Adrenal gland (tissue), 5 donors: Measurements from ENCODE around the gene MLKL.

Experiments used
- POLR2A ChIP-seq, 2 donors: fragments of 450-650 bp; IDR thresholded peaks; one replicate each; pipeline ENCODE4 v1.6.1; 2017; ENCODE audit warnings: antibody characterized with exemption in 2 of 2, mild to moderate bottlenecking in 2 of 2, moderate library complexity in 1 of 2
- TF ChIP-seq, protein P1 (sequence below), 6 experiments: fragments of 450-650 bp in 4 of 6; fragments of 200-600 bp in 2 of 6; sonication (generic) in 1 of 6; IDR thresholded peaks; 1 replicate in 5 of 6; 2 replicates in 1 of 6; pipeline versions ENCODE4 v1.5.1 to v1.8.0; 2016 to 2021; ENCODE audit warnings: antibody characterized with exemption in 6 of 6, mild to moderate bottlenecking in 2 of 6, moderate library complexity in 1 of 6
- donor health status: DM: no; HTN: no; CAD: no.

DNA sequence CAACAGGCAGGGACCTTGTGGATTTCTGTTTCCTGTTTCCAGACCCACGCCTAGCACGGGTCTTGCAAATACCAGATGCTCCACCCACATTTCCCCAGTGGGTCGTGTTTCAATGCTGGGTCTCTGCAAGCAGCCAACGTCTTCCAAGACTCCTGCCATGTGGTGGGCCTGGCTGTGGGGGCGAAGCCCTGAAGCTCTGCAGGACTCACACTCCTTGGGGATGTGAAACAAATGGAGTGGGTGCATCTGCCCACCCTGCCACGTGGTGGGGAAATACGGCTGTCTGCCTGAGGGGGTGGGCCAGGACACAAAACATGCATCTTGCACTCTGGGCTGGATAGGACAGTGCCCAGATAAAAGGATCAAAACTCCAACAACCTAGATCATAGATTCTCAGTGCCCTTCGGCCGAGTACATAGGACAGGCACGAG lies 41.4 kb upstream of the MLKL start:
- TF ChIP-seq, protein P1, sequence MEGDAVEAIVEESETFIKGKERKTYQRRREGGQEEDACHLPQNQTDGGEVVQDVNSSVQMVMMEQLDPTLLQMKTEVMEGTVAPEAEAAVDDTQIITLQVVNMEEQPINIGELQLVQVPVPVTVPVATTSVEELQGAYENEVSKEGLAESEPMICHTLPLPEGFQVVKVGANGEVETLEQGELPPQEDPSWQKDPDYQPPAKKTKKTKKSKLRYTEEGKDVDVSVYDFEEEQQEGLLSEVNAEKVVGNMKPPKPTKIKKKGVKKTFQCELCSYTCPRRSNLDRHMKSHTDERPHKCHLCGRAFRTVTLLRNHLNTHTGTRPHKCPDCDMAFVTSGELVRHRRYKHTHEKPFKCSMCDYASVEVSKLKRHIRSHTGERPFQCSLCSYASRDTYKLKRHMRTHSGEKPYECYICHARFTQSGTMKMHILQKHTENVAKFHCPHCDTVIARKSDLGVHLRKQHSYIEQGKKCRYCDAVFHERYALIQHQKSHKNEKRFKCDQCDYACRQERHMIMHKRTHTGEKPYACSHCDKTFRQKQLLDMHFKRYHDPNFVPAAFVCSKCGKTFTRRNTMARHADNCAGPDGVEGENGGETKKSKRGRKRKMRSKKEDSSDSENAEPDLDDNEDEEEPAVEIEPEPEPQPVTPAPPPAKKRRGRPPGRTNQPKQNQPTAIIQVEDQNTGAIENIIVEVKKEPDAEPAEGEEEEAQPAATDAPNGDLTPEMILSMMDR (IDR thresholded peaks at IDR 0.05): no peak
- TF ChIP-seq POLR2A (IDR thresholded peaks at IDR 0.05): no peak
